GM12873 (cell line): Measurements from ENCODE around the gene GCHFR.

ENCODE experiments used
- CTCF ChIP-seq: IDR thresholded peaks from 2 replicates; pipeline ENCODE4 v1.5.1; 2012; ENCODE audit warnings: low read depth, mild to moderate bottlenecking, moderate library complexity, low read length, control low read depth; ENCODE audit not compliant: insufficient read depth; ENCODE audit errors: missing control alignments

GCHFR gene

GRCh38 chr15:40755812-40756208 is 8.1 kb upstream of the GCHFR start:
- no peak for TF ChIP-seq CTCF

GRCh38 chr15:40756938-40757337 is 6.9 kb upstream of the GCHFR start:
- no peak for TF ChIP-seq CTCF

- no peak for TF ChIP-seq CTCF
Measured at GRCh38 chr15:40759961-40760360, 3.9 kb upstream of the GCHFR start.

GRCh38 chr15:40762919-40763800 is 708 bp upstream of the GCHFR start:
- no peak for TF ChIP-seq CTCF

GRCh38 chr15:40764629-40765103 is 798 bp downstream of the GCHFR start:
- TF ChIP-seq CTCF, result no peak

- TF ChIP-seq CTCF, result no peak
Measured at GRCh38 chr15:40766194-40766815, 2.4 kb downstream of the GCHFR start.
